ENCODE data around the gene TFF2. TPM values are rescaled to one million over a fixed set of nuclear protein-coding genes. Genes with fewer than 3 reads are reported as not detected.

TFF2 gene
- total RNA-seq, 6 experiments from 2014 or later, result not detected

DNA sequence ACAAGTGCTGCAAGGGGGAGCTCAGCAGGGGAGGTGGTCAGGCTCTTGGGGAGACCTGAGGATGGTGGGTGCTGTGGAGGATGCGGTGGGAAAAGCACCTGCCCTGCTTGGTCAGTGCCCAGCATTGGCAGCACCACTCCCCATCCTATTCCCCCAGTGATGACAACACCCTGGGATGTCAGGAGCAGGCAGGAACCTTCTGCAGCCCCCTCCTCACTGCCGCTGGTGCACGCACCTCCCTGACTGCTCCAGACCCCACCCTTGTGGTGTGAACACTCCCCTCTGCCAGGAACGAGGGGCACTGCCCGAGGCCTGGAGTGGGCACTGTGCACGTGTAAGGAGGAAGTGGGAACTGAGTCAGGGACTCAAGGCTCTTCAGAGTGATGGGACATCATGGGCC, 32.5 kb upstream of the TFF2 start:
- Mint-ChIP-seq H3K27ac (no peak overlapping the region), H3K9me3 (peaks cover 74% of the 10 kb centered on the region), H3K4me1 (ENCODE audit: low read depth) (no peaks in the 10 kb centered on the region), H3K4me3 (no peak overlapping the region), H3K36me3 (ENCODE audit: low read depth) (0 out of 2 replicates have a peak, but pooled peaks cover 4% of the 10 kb centered on the region), H3K27me3 (ENCODE audit: insufficient read depth) (no peaks in the 10 kb centered on the region; the same call in 1 of the 2 replicates)
- TF ChIP-seq CTCF (IDR thresholded peaks at IDR 0.05), result no peak
- no peak for DNase-seq

DNA sequence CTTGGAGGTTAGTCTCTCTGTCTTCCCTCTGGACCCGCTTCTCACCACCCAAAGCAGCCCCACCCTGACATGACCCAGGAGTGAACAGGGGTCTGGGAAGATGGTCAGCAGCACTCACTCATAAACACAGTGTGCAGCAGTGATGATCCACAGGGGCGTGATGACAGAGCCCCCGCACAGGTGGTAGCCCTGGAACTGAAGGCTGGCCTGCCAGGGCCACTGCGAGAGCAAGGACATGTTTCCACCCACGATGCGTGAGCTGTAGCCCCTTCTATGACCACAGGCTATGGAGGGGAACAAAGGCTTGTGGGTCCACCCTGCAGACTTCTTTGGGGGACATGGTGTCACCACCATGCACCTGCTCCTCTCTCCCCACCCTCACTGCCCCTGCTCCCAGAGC, 32.1 kb upstream of the TFF2 start:
- Mint-ChIP-seq H3K9me3 (peaks cover 71% of the 10 kb centered on the region), H3K4me3 (no peak overlapping the region), H3K27ac (no peak overlapping the region), H3K4me1 (ENCODE audit: low read depth) (no peaks in the 10 kb centered on the region), H3K36me3 (ENCODE audit: low read depth) (0 out of 2 replicates have a peak, but pooled peaks cover 4% of the 10 kb centered on the region), H3K27me3 (ENCODE audit: insufficient read depth) (no peaks in the 10 kb centered on the region; the same call in 1 of the 2 replicates)
- TF ChIP-seq CTCF (IDR thresholded peaks at IDR 0.05), result no peak
- no peak for DNase-seq

DNA sequence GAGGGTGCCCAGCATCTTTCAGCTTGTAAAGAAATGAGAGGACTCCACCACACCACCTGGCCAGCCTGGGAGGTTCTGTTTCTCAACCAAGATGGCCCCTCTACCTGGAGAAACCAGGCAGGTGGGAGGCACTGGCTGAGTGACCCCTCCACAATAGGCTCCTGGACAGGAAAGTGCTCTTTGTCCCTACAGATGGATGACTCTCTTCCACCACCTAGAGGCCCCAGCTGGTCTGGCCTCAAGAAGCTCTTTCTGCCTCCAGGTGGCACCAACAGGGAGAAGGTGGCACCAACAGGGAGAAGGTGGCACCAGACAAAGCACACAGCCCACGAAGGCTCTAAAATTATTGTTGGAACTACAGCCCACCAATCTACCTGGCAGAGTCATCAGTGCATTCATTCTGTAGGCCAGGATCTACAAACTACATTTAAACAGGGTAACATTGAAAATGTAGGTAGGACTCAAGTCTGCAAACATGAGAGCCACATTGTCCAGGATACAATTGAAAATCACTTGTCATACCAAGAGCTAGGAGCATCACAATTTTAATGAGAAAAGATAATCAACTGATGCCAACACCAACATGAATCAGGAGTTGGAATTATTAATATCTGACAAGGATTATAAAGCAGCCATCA, 30.7 kb upstream of the TFF2 start:
- Mint-ChIP-seq H3K4me1 (ENCODE audit: low read depth) (no peaks in the 10 kb centered on the region), H3K27me3 (ENCODE audit: insufficient read depth) (no peaks in the 10 kb centered on the region), H3K9me3 (peaks cover 68% of the 10 kb centered on the region), H3K4me3 (no peak overlapping the region), H3K36me3 (ENCODE audit: low read depth) (peaks cover 8% of the 10 kb centered on the region; the same call in 1 of the 2 replicates), H3K27ac (no peak overlapping the region)
- DNase-seq, result no peak
- peak; percentile 53; the same call in 1 of the 2 replicates for TF ChIP-seq CTCF (IDR thresholded peaks at IDR 0.05)

- Mint-ChIP-seq H3K27ac (no peak overlapping the region), H3K36me3 (ENCODE audit: low read depth) (peaks cover 8% of the 10 kb centered on the region; the same call in 1 of the 2 replicates), H3K4me1 (ENCODE audit: low read depth) (no peaks in the 10 kb centered on the region), H3K4me3 (no peak overlapping the region), H3K27me3 (ENCODE audit: insufficient read depth) (no peaks in the 10 kb centered on the region), H3K9me3 (peaks cover 60% of the 10 kb centered on the region)
- no peak for DNase-seq
- TF ChIP-seq CTCF (IDR thresholded peaks at IDR 0.05), result no peak
Observed at GRCh38 chr21:42379426-42380215, 28.8 kb upstream of the TFF2 start.

DNA sequence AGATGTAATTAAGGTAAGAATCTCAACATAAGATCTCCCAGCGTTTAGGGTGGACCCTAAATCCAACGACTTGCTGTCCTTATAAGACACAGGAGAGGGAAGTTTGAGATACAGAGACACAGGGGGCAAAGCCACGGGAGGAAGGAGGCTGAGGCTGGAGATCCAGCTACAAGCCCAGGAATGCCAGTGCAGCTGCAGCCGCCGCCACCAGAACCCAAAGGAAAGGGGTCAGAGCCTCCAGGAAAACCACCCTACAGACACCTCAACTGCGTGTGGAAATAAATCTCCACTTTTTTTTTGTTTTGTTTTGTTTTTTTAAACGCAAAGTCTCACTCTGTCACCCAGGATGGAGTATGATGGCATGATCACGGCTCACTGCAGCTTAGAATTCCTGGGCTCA, 27.6 kb upstream of the TFF2 start:
- H3K36me3 Mint-ChIP-seq (ENCODE audit: low read depth), result peaks cover 8% of the 10 kb centered on the region; the same call in 1 of the 2 replicates

More for the DNA sequence above, 27.6 kb upstream of the TFF2 start:
- H3K4me3 Mint-ChIP-seq, result no peak overlapping the region
- no peaks in the 10 kb centered on the region for H3K27me3 Mint-ChIP-seq (ENCODE audit: insufficient read depth)
- peaks cover 55% of the 10 kb centered on the region for H3K9me3 Mint-ChIP-seq
- TF ChIP-seq CTCF (IDR thresholded peaks at IDR 0.05), result no peak
- H3K4me1 Mint-ChIP-seq (ENCODE audit: low read depth), result no peaks in the 10 kb centered on the region
- H3K27ac Mint-ChIP-seq, result no peak overlapping the region
- DNase-seq, result no peak

Data from HFFc6 (cell line).